Measurements from ENCODE around the gene MSH2.
"Not testable (repeated sequence)": the region's sequence is repeated elsewhere in the genome, so short reads cannot be mapped to it uniquely, and the experiment has no call there.

The MSH2 gene

DNA sequence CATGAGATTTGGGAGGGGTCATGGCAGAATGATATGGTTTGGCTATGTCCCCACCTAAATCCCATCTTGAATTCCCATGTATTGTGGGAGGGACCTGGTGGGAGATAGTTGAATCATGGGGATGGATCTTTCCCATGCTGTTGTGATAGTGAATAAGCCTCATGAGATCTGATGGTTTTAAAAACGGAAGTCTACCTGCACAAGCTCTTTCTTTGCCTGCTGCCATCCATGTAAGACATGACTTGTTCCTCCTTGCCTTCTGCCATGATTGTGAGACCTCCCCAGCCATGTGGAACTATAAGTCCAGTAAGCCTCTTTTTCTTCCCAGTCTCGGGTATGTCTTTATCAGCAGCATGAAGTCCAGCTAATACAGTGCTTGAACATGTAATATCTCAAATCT lies 5.0 kb downstream of the MSH2 start:
- ATAC-seq, DNase-seq: not testable (repeated sequence)

DNA sequence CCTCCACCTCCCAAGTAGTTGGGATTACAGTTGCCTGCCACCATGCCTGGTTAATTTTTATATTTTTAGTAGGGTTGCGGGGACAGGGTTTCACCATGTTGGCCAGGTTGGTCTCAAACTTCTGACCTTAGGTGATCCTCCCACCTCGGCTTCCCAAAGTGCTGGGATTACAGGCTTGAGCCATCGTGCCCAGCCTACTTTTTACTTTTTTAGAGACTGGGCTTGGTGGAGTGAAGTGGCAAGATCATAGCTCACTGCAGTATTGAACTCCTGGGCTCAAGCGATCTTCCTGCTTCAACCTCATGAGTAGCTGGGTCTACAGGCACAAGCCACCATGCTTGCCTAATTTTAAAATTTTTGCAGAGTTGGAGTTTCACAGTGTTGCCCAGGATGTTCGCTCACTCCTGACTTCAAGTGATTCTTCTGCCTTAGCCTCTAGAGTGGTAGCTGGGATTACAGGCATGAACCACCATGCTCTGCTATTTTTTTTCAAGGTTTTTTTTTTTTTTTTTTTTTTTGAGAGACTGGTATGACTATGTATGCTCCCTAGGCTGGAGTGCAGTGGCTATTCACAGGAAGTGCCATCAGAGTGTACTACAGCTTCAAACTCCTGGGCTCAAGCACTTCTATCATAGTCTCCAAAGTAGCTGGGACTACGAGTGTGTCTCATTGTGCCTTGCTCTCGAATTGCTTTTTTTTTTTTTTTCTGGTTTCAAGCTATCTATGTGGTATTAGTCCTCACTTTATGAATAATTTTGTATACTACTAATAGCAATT lies 11.9 kb downstream of the MSH2 start:
- DNase-seq (no peak), ATAC-seq (no peak)

DNA sequence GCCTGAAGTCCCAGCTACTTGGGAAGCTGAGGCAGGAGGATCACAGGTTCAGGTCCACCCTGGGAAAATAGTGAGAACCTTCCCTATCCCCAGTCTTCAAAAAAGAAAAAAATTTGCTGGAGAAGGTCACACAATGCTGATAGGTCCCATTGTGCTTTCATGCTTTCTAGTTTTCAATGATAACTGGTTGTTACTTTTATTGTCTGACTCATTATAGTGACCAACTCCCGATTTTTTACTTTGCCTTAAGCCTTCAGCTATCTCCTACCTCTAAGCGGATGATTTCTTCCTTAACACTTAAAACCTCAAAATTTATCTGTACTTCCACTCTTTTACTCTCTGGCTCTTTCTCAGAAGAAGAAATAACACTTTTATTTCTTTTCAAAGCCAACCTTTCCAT lies 17.3 kb downstream of the MSH2 start:
- no peak for ATAC-seq

DNA sequence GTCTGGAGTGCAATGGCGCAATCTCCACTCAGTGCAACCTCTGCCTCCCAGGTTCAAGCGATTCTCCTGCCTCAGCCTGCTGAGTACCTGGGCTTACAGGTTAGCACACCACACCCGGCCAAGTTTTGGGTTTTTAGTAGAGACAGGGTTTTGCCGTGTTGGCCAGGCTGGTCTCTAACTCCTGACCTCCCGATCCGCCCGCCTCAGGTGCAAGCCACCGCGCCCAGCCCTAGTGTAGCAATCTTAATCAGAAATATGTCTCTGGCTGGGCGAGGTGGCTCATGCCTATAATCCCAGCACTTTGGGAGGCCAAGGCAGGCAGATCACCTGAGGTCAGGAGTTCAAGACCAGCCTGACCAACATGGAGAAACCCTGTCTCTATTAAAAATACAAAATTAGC lies 17.7 kb downstream of the MSH2 start:
- ATAC-seq, DNase-seq: not testable (repeated sequence)

More for the DNA sequence above, 17.3 kb downstream of the MSH2 start:
- no peak for DNase-seq

DNA sequence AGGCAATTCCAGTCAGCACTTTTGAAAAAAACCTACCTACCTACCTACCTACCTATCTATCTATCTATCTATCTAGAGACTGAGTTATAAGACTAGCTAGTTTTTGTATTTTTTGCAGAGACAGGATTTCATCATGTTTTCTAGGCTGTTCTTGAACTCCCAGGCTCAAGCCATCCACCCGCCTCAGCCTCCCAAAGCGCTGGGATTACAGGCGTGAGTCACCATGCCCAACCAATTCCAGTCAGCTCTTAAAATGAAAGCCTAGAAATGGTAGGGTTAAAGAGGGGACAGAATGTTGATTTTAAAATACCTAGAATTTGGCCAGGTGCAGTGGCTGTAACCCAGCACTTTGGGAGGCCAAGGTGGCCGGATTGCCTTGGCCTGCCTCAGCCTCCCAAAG lies 19.1 kb downstream of the MSH2 start:
- ATAC-seq (no peak), DNase-seq (no peak)

DNA sequence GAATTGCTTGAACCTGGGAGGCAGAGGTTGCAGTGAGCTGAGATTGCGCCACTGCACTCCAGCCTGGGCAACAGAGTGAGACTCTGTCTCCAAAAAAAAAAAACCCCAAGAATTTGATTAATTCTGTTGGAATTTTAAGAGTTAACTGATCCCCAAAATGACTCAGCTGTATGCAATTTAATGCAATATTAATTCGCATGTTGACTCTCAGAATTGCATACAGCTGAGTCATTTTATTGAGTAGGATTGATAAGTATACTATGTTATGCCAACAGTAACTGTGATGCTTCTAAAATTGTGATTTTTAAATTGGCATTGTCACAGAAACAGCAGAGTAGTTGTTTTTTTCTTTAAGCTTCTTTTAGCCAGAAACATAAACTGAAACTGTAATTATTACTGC lies 19.6 kb downstream of the MSH2 start:
- ATAC-seq = no peak
- DNase-seq = no peak

DNA sequence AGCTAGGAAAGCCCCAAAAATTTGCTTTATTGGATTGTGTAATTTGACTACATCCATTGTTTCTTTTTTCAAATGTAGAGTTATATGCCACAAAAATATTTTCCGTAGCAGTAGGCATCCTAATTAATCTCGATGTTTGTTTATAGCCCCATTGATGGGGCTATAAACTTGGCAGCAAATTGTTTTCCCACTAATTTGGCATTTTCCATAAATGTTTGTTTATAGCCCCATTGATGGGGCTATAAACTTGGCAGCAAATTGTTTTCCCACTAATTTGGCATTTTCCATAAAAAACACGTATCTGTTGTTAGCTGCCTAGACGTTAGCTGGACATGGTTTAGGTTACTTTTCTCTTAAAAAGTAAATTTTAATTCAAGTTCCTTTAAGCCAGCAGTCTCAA lies 23.8 kb downstream of the MSH2 start:
- ATAC-seq = no peak
- no peak for DNase-seq

DNA sequence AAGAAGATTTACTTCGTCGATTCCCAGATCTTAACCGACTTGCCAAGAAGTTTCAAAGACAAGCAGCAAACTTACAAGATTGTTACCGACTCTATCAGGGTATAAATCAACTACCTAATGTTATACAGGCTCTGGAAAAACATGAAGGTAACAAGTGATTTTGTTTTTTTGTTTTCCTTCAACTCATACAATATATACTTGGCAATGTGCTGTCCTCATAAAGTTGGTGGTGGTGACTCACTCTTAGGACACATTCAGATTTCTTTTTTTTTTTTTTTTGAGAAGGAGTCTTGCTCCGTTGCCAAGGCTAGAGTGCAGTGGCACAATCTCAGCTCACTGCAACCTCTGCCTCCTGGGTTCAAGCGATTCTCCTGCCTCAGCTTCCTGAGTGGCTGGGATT lies 26.8 kb downstream of the MSH2 start:
- ATAC-seq (no peak), DNase-seq (no peak)

DNA sequence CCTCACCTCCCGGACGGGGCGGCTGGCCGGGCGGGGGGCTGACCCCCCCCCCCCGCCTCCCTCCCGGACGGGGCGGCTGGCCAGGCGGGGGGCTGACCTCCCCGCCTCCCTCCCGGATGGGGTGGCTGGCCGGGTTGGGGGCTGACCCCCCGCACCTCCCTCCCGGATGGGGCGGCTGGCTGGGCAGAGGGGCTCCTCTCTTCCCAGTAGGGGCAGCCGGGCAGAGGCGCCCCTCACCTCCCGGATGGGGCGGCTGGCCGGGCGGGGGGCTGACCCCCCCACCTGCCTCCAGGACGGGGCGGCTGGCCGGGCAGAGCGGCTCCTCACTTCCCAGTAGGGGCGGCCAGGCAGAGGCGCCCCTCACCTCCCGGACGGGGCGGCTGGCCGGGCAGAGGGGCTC lies 30.1 kb downstream of the MSH2 start:
- ATAC-seq, DNase-seq: not testable (repeated sequence)

DNA sequence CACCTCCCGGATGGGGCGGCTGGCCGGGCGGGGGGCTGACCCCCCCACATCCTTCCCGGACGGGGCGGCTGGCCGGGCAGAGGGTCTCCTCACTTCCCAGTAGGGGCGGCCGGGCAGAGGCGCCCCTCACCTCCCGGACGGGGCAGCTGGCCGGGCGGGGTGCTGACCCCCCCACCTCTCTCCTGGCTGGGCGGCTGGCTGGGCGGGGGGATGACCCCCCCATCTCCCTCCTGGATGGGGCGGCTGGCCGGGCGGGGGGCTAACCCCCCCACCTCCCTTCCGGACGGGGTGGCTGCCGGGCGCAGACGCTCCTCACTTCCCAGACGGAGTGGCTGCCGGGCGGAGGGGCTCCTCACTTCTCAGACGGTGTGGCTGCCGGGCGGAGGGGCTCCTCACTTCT lies 30.5 kb downstream of the MSH2 start:
- not testable (repeated sequence) for DNase-seq, ATAC-seq

DNA sequence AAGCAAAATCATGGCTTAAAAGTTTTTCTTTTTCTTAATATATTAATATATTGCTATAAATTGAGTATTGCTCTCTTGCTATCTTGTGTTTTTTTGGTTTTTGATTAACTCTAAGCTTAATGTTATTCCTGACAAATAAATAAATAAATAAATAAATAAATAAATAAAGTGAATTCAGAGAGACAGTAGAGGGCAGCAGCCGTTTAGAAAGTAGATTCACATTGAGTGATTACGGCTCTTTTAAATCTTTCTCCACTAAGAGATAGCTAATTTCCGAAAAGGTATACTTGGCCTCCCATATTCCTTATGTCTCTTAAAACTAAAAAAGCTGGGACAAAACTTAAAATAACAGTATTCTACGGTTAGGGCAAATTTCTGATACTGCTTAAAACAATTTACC lies 34.3 kb downstream of the MSH2 start:
- no peak for ATAC-seq

DNA sequence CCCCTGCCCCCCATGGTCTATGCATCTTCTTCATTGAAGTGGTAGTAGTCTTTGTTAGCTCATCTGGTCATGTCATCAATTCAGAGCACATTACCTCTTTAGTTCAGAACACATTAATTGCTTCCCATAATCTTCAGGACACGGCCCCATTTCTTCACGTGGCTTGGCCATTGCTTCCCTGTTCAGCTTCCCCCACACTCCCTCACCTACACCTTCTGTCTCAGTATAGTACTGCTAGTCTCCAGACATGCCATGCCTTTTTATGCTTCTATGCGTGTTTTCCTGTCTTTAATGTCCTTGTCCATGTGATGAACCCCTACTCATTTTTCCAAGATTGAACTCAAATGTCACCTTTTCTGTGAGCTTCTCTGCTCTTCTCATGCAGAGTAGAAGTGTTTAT lies 35.1 kb downstream of the MSH2 start:
- no peak for ATAC-seq

More for the DNA sequence above, 34.3 kb downstream of the MSH2 start:
- no peak for DNase-seq

DNA sequence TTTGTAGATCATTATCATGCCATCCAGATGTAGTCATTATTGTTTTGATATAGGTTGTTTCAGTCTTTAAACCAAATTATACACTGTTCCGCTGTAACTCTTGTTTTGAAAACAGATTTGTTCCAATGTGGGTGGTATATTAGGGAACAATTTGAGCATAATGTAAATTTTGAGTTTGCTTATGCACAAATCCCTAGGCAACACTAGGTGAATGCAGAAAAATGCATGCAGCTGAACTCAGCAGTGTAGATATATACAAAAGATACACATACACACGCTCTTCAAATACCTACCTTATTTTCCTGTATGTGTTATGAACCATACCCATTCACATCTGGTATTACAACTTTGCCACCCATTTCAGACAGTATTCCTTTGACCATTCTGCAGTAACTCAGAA lies 35.8 kb downstream of the MSH2 start:
- ATAC-seq = no peak
- no peak for DNase-seq

More for the DNA sequence above, 35.1 kb downstream of the MSH2 start:
- DNase-seq = no peak

DNA sequence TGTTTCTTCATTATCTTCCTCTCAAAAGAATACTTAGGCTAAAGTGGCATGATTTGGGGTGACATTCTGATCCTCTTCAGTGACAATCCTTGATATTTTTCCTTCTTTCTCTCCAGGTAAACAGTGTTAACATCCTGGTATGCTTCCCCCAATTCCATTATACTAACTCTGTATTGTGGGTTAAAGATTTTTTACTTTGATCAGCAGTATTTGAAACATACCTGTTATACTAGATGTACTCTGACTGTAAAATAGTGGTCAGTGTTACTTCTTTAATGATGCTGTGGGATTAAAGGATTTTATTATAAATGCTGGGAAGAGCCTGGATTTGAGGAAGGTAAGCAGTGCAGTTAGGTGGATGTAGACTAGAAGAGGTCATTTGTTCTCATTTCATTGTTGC lies 48.8 kb downstream of the MSH2 start:
- no peak for ATAC-seq
- no peak for DNase-seq

DNA sequence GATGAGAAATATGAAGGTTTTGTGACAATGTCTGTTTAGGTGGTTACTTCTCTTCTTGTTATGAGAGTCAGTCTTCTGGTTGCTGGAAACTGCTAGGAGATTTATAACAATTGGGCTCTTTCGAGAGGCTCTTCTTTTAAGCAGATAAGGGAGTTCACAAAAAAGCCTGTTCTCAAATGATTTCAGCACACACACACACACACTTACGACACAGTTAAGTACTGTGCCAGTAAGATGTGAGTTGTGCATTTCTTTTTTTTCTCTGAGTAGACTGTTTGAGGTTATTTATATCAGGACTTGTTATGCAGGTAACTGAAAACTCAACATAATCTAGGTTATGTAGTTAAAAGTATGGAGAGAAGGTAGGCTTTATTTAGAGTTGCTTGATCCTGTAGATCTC lies 49.8 kb downstream of the MSH2 start:
- ATAC-seq (no peak), DNase-seq (no peak)

DNA sequence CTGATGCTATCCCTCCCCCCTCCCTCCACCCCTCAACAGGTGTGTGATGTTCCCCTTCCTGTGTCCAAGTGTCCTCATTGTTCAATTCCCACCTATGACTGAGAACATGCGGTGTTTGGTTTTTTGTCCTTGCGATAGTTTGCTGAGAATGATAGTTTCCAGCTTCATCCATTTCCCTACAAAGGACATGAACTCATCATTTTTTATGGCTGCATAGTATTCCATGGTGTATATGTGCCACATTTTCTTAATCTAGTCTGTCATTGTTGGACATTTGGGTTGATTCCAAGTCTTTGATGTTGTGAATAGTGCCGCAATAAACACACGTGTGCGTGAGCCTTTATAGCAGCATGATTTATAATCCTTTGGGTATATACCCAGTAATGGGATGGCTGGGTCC lies 51.9 kb downstream of the MSH2 start:
- ATAC-seq, DNase-seq: not testable (repeated sequence)

DNA sequence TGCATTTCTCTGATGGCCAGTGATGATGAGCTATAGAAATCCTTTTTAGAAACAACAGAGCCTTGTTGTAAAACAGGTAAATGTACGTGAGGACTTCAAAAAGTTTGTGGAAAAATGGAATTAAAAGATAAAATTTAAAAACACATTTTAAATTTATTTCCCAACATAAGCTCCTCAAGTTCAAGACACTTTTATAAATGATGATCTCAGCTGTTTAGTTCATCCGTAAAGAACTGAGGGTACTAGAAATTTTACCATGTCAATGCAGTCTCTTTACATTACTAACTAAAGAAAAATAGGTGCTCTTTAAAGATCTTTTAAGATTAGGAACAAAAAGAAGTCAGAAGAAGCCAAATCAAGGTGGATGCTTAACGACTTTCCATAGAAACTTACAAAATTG lies 52.5 kb downstream of the MSH2 start:
- ATAC-seq = no peak
- DNase-seq = no peak

DNA sequence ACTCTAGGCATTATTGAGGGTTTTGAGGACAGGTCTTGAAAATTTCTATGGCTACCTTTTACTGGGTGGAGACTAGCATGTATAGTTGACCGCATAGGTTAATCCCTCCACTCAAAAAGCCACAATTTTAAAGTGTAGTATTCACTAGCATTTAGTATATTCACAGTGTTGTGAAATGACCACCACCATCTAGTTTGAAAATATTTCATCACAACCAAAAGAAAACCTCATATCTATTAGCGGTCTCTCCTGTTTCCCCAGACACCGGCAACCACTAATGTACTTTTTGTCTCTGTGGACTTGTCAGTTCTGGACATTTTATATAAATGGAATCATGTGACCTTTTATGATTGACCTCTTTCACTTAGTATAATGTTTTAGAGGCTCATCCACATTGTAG lies 53.9 kb downstream of the MSH2 start:
- DNase-seq = no peak
- no peak for ATAC-seq

DNA sequence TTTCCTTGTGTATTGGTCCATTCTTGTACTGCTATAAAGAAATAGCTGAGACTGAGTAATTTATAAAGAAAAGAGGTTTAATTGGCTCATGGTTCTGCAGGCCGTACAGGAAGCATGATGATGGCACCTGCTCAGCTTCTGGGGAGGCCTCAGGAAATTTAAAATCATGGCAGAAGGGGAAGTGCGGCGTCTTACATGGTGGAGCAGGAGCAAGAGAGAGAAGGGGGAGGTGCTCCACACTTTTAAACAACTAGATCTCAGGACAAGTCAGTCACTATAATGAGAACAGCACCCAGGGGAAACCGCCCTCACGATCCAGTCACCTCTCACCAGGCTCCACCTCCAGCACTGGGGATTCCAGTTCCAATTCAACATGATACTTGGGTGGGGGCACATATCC lies 54.3 kb downstream of the MSH2 start:
- no peak for ATAC-seq
- no peak for DNase-seq

DNA sequence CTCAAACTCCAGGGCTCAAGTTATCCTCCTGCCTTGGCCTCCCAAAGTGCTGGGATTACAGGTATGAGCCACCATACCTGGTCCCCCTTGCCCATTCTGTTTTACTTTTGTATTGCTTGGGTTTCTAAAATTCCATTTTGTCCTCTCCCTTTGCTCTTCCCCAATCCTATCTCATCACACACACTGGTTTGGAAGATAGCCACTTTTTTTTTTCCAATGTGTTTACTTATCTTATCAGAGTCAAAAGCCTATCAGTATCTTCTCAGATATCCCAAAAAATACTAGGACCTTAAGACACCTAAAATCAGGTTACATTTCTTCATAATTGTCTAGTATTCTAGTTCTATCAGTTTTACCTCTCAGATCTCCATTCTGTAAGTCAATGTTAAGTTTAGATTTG lies 56.1 kb downstream of the MSH2 start:
- ATAC-seq (no peak), DNase-seq (no peak)

DNA sequence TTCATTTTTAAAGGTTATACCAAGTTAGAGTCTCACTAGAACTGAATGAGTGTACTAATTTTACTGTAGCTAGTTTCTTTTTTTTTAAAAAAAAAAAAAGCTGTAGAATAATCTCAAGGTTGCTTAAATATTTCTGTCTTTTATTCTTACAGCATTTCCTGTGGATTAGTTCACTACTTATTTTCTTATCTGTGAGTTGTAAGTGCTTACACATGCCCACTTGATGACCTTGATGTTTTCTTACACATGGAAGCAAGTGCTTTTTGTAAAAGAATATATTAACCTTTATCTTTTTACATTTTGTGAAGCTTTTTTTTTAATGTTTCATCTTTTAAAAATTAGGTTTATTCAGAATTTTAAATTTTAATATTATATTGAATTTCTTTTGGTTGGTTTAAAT lies 57.8 kb downstream of the MSH2 start:
- DNase-seq = no peak
- ATAC-seq = no peak

DNA sequence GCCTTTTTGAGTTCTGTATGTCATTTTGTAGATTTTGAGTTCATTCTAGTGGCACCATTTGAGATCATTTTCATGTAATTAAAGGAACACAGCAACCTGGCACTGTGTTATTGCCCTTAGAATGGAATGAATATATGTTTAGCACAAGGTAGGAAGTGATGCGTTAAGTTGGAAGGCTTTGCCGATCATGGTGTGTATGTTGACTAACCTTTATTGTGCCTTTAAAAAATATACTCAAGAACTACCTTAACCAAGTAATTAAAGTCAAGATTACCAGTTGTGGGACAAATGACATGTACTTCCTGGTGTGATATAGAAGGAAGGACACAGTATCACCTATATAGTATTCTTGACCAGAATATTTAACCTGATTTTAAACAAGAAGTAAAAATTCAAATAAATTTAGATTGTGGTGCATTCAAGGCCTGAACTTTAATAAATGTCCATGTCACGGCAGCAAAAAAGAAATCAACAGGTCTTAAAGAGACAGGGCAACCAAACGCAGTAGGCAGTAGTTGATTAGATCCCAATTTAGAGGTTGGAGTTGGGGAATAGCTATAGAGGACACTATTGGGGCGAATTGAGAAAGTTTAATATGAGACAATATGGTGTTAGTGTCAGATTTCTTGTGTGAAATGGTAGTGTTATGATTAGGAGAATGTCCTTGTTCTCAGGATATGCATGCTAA lies 68.6 kb downstream of the MSH2 start:
- ATAC-seq (no peak), DNase-seq (no peak)

DNA sequence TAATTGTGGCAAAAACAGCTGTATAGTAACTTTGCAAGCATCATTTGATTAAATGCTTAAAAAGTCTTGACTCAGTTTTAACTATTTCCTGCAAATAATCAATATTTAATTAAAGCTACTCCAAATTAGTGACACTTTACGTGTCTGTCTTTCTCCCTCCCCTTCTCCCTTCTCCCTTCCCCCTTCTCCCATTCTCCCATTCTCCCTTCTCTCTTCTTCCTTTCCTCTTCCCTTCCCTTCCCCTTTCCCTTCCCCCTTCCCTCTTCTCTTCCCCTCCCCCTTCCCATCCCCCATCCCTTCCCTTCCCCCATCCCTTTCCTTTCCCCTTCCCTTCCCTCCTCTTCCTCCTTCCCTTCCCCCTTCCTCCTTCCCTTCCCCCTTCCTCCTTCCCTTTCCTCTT lies 76.9 kb downstream of the MSH2 start:
- DNase-seq = no peak
- no peak for ATAC-seq

DNA sequence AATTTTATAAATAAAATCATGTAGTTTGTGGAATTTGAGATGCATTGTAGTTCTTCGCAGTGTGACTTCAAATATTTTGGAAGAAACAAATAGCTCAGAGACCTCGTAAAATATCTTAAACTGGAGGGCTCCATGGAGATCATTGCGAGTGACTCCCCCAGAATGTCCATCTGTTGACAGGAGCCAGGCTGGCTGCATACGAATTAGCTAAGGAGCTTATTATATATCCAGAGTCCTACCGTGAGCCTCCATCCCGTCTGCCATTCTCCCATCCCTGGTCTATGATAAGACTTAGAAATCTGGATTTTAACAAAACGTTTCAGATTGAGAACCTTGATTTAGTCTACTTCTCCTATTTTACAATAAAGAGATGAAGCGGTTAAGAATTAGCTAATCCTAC lies 80.2 kb downstream of the MSH2 start:
- DNase-seq (no peak), ATAC-seq (no peak)
